GM12873 (cell line): ENCODE results near the gene VPS13A.

ENCODE experiments used
- TF ChIP-seq, protein P1 (sequence below): IDR thresholded peaks from 2 replicates; pipeline ENCODE4 v1.5.1; 2012; ENCODE audit warnings: low read depth, mild to moderate bottlenecking, moderate library complexity, low read length, control low read depth; ENCODE audit not compliant: insufficient read depth; ENCODE audit errors: missing control alignments

VPS13A gene

DNA sequence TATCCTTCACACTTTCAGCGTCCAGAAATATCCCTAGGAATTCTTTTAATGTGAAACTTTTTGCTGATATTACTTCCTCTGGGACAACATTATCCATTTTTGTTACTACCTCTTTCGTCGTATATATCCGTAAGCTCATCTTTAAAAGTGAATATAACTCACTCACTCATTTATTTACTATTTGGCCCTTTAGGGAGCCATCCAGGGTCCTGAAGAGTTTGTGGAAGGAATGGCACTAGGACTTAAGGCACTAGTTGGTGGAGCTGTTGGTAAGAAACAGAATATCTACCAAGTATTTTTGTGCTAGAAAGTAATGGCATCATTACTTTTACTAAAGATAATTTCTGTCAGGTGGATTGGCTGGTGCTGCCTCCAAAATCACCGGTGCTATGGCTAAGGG is 192.7 kb downstream of the VPS13A start:
- TF ChIP-seq, protein P1, sequence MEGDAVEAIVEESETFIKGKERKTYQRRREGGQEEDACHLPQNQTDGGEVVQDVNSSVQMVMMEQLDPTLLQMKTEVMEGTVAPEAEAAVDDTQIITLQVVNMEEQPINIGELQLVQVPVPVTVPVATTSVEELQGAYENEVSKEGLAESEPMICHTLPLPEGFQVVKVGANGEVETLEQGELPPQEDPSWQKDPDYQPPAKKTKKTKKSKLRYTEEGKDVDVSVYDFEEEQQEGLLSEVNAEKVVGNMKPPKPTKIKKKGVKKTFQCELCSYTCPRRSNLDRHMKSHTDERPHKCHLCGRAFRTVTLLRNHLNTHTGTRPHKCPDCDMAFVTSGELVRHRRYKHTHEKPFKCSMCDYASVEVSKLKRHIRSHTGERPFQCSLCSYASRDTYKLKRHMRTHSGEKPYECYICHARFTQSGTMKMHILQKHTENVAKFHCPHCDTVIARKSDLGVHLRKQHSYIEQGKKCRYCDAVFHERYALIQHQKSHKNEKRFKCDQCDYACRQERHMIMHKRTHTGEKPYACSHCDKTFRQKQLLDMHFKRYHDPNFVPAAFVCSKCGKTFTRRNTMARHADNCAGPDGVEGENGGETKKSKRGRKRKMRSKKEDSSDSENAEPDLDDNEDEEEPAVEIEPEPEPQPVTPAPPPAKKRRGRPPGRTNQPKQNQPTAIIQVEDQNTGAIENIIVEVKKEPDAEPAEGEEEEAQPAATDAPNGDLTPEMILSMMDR, result no peak

DNA sequence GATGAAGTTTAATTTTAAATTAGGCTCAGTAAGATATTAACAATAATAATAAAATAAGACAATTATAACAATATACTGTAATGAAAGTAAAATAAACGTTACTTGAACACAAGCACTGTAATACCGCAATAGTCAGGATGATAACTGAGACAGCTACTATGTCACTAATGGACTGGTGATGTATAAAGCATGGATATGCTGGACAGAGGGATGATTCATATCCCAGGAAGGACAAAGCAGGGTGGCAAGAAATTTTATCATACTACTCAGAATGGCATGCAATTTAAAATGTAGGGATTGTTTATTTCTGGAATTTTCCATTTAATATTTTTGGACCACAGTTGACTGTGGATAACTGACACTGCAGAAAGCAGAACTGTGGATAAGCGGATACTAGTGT is 196.9 kb downstream of the VPS13A start:
- TF ChIP-seq, protein P1, result no peak

DNA sequence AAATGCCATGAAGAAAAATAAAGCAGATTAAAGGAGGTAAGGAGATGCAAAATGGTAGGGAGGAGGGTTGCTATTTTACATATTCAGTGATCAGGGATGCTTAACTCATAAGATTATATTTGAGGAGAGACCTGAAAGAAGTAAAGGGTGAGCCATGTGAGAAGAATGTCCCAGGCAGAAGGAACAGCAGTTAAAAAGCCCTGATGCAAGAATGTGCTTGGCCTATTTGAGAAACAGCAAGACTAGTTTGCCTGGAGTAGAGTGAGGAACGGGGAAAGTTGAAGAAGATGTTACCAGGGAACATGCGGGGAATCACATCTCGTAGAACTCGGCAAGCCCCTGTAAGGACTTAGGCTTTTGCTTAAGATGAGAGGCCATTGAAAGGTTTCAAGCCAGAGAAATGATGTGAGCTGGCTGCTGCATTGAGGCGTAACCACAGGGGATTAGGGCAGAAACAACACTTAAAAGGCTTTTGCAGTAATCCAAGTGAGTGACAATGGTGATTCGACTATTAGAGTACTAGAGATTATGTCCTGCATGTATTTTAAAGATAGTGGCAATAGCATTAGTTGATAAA is 198.7 kb downstream of the VPS13A start:
- TF ChIP-seq, protein P1, result no peak

DNA sequence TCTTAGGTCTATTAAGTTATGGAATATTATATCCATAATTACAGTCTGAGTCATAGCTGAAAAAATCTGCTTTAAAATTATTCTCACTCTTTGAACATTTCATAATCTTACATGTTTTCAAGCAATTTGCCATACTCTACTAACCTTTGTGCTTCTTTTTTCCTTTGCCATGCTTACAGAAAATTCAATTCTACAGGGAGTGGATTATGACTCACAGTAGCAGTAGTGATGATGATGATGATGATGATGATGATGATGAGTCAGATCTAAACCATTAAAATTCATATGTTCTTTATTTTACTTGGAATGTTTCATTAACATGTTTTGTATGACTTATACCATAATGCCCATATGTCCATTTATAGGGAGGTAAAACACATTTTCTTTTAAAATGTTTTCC is 207.1 kb downstream of the VPS13A start:
- TF ChIP-seq, protein P1, result no peak

DNA sequence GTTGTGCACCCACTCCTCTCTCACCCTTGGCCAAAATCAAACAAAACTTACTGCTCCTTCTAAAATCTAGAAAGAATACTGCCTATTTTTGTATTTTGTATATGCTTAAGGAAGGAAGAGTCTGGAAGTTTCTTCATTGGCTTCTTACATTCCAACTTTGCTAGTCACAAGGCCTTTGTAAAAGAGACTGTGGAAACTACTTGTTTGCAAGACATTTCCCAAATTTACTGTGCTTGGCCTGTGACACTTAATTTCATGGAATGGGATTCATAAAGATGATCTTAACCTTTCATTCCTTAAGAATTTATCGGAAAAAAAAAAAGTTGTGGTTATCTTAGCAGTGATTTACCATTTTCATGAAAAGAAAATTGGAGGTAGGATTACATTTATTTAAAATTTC is 208.9 kb downstream of the VPS13A start:
- TF ChIP-seq, protein P1, result no peak

DNA sequence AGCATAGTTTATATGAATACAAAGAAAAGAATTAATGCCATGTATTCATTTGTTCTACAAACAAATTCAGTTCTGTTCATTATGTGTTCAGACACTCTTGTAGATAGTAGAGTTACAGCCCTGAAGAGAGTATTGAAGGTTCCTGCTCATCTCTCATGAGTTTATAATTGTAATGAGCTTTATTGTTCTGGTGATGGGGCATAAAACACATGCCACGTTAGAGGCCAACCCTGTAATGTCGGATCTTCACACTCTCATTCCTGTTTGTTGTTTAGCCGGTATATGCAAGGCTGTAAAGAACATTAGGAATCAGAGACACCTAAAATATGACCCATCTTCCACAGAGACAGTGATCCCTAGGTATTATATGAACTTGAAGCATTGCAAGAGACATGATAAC is 214.5 kb downstream of the VPS13A start:
- TF ChIP-seq, protein P1, result no peak

DNA sequence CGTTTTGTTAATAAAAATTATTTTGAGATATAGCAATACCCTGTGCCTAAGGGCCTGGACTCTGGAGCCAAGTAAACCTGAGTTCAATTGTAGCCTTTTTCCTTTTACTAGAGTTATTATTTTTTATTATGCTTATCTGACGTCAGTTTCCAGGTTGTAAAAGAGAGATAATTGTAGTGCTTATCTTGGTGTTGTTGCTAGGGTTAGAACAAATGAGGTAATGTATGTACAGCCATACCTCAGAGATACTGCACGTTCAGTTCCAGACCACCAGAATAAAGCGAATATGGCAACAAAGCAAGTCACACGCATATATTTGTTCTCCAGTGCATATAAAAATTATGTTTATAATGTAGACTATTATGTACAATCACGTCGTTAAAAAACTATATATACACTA is 215.0 kb downstream of the VPS13A start:
- TF ChIP-seq, protein P1, result no peak
